K562 (cell line): ENCODE results near the gene STRA8. TPM values are rescaled to one million over a fixed set of nuclear protein-coding genes. Genes with fewer than 3 reads are reported as not detected.

Source experiments
- CREBBP ChIP-seq: IDR thresholded peaks from one replicate; pipeline ENCODE4 v1.6.1; 2012; ENCODE audit warnings: low read depth, mild to moderate bottlenecking, control low read depth, inconsistent platforms, low read length
- FOXP1 ChIP-seq: sonication (generic); formaldehyde crosslinking; IDR thresholded peaks from 2 replicates; pipeline ENCODE4 v1.8.0; 2022; ENCODE audit warnings: mild to moderate bottlenecking, missing genetic modification reagents
- MAZ ChIP-seq, 2 experiments: fragments of 450-650 bp in 1 of 2; sonication (generic) in 1 of 2; formaldehyde crosslinking; IDR thresholded peaks in 1 of 2; conservative IDR thresholded peaks in 1 of 2; 2 replicates each; pipeline versions ENCODE4 v1.4.0 to v1.5.0; 2020; ENCODE audit warnings: mild to moderate bottlenecking in 1 of 2, missing genetic modification reagents in 1 of 2
- NCOA4 ChIP-seq: fragments of 450-650 bp; IDR thresholded peaks from 2 replicates; pipeline ENCODE4 v1.6.1; 2018; ENCODE audit warnings: mild to moderate bottlenecking; ENCODE audit not compliant: partially characterized antibody
- NFXL1 ChIP-seq: fragments of 450-650 bp; formaldehyde crosslinking; IDR thresholded peaks from 2 replicates; pipeline ENCODE4 v1.4.0; 2021; ENCODE audit warnings: mild to moderate bottlenecking
- NUFIP1 ChIP-seq: fragments of 450-650 bp; IDR thresholded peaks from 2 replicates; pipeline ENCODE4 v1.6.1; 2018; ENCODE audit not compliant: partially characterized antibody
- PCBP2 ChIP-seq: fragments of 200-400 bp; formaldehyde crosslinking; IDR thresholded peaks from 2 replicates; pipeline ENCODE4 v1.6.1; 2018; ENCODE audit warnings: low read length, low read depth, mild to moderate bottlenecking, moderate library complexity; ENCODE audit not compliant: poor library complexity, severe bottlenecking
- POLR2AphosphoS2 ChIP-seq: IDR thresholded peaks from 2 replicates; pipeline ENCODE4 v1.6.1; 2012; ENCODE audit warnings: low read length, improper control_type of control experiment
- SRF ChIP-seq, 2 experiments: fragments of 250-450, 450-650 bp in 1 of 2; sonication (Bioruptor Pico) in 1 of 2; sonication (generic) in 1 of 2; formaldehyde crosslinking; IDR thresholded peaks; 2 replicates each; pipeline versions ENCODE4 v1.5.0 to v1.5.1; 2020 to 2022; ENCODE audit warnings: mild to moderate bottlenecking in 1 of 2, missing genetic modification reagents in 1 of 2
- ZNF316 ChIP-seq: fragments of 450-650 bp; IDR thresholded peaks from 2 replicates; pipeline ENCODE4 v1.6.1; 2016
- ZNF707 ChIP-seq: fragments of 250-450 bp; sonication (Bioruptor Pico); conservative IDR thresholded peaks from 2 replicates; pipeline ENCODE4 v1.8.0; 2022; ENCODE audit warnings: inconsistent platforms, mild to moderate bottlenecking, moderate library complexity
- polyA plus RNA-seq, 8 experiments: library from polyadenylated mRNA; depleted of rRNA in 4 of 8; stranded (reverse) in 5 of 8; unstranded in 3 of 8; fragments of >200 nt; fragmentation: Nextera tagmentation in 2 of 8; fragmentation: Illumina TruSeq in 1 of 8; extraction: Ambion mirVana in 2 of 8; extraction: Trizol in 1 of 8; gene quantifications; 2 replicates each; pipeline versions ENCODE4 v1.2.1 to v1.2.3, GENCODE V29; 2011 to 2014; ENCODE audit warnings: inconsistent platforms in 1 of 8, missing spikeins in 1 of 8
- total RNA-seq, 7 experiments: library from RNA; depleted of rRNA in 6 of 7; stranded (reverse); fragments of >200 nt in 6 of 7; fragmentation: Illumina TruSeq in 2 of 7; extraction: Trizol in 2 of 7; gene quantifications; 2 replicates each; pipeline versions ENCODE4 v1.2.1 to v1.2.3, GENCODE V29; 2011 to 2021; ENCODE audit warnings: low replicate concordance in 1 of 7
- TF ChIP-seq, protein P1 (sequence below): fragments of 450-650 bp; IDR thresholded peaks from 2 replicates; pipeline ENCODE4 v1.6.1; 2017; ENCODE audit warnings: antibody characterized with exemption, mild to moderate bottlenecking
- TF ChIP-seq, protein P2 (sequence below): IDR thresholded peaks from 2 replicates; pipeline ENCODE4 v1.6.1; 2011; ENCODE audit warnings: borderline replicate concordance, low read depth, mild to moderate bottlenecking, moderate library complexity, low read length; ENCODE audit not compliant: insufficient read depth, poor library complexity, severe bottlenecking
- TF ChIP-seq, protein P3 (sequence below): sonication (generic); formaldehyde crosslinking; IDR thresholded peaks from 2 replicates; pipeline ENCODE4 v1.8.0; 2022; ENCODE audit warnings: missing genetic modification reagents, mild to moderate bottlenecking, borderline replicate concordance
- TF ChIP-seq, protein P4 (sequence below): fragments of 250-450 bp; sonication (Bioruptor Pico); IDR thresholded peaks from 2 replicates; pipeline ENCODE4 v1.5.0; 2021; ENCODE audit warnings: mild to moderate bottlenecking, moderate library complexity

The STRA8 gene
- total and polyA plus RNA-seq, 9 of the 15 experiments (the other 6 are each of a cell fraction or from before 2014, with no cell fraction given): not detected

DNA sequence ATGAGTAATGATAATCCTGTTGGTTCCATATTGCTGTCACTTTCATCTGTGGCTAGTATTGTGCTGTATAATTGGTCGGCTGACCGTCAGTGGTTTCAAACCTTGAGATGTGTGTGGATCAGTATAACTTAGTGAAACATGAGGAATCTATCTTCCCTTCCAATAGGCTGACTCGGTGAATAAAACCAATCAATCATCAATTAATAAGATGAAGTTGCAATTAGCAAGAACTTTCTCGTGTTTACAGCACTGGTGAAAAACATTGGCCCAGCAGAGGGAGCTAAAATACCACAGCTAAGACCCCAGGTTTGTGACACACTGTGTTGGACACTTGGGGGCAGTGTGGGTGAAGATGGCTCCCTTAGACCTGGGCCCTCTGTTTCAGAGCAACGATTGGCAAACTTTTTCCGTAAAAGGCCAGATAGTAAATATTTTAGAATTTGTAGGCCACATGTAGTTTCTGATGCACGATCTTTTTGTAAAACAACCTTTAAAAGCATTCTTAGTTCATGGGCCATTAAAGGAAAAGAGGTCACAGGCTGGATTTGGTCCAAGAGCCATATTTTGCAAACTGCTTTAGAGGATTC lies 47.8 kb downstream of the STRA8 start (continued):
- TF ChIP-seq, protein P1, sequence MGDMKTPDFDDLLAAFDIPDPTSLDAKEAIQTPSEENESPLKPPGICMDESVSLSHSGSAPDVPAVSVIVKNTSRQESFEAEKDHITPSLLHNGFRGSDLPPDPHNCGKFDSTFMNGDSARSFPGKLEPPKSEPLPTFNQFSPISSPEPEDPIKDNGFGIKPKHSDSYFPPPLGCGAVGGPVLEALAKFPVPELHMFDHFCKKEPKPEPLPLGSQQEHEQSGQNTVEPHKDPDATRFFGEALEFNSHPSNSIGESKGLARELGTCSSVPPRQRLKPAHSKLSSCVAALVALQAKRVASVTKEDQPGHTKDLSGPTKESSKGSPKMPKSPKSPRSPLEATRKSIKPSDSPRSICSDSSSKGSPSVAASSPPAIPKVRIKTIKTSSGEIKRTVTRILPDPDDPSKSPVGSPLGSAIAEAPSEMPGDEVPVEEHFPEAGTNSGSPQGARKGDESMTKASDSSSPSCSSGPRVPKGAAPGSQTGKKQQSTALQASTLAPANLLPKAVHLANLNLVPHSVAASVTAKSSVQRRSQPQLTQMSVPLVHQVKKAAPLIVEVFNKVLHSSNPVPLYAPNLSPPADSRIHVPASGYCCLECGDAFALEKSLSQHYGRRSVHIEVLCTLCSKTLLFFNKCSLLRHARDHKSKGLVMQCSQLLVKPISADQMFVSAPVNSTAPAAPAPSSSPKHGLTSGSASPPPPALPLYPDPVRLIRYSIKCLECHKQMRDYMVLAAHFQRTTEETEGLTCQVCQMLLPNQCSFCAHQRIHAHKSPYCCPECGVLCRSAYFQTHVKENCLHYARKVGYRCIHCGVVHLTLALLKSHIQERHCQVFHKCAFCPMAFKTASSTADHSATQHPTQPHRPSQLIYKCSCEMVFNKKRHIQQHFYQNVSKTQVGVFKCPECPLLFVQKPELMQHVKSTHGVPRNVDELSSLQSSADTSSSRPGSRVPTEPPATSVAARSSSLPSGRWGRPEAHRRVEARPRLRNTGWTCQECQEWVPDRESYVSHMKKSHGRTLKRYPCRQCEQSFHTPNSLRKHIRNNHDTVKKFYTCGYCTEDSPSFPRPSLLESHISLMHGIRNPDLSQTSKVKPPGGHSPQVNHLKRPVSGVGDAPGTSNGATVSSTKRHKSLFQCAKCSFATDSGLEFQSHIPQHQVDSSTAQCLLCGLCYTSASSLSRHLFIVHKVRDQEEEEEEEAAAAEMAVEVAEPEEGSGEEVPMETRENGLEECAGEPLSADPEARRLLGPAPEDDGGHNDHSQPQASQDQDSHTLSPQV: peak; percentile 65; the same call in 1 of the 2 replicates
- TF ChIP-seq POLR2AphosphoS2 (no peak), FOXP1 (no peak), NUFIP1 (no peak), NFXL1 (CRISPR knock-in tag) (no peak), ZNF316 (peak; percentile 45), PCBP2 (no peak), SRF (CRISPR knock-in tag; IDR thresholded peaks at IDR 0.05) (0 out of 4 replicates have a peak, but pooled peaks of 1 of the 2 experiments have one; percentile 57), MAZ (CRISPR knock-in tag; conservative IDR thresholded peaks at IDR 0.05 in 1 of 2, IDR thresholded peaks at IDR 0.05 in 1 of 2) (peak; percentile 23 to 60; a peak in 2 of 4 replicates), ZNF707 (CRISPR knock-in tag) (no peak), NCOA4 (no peak), CREBBP (no peak)
- TF ChIP-seq, protein P2, sequence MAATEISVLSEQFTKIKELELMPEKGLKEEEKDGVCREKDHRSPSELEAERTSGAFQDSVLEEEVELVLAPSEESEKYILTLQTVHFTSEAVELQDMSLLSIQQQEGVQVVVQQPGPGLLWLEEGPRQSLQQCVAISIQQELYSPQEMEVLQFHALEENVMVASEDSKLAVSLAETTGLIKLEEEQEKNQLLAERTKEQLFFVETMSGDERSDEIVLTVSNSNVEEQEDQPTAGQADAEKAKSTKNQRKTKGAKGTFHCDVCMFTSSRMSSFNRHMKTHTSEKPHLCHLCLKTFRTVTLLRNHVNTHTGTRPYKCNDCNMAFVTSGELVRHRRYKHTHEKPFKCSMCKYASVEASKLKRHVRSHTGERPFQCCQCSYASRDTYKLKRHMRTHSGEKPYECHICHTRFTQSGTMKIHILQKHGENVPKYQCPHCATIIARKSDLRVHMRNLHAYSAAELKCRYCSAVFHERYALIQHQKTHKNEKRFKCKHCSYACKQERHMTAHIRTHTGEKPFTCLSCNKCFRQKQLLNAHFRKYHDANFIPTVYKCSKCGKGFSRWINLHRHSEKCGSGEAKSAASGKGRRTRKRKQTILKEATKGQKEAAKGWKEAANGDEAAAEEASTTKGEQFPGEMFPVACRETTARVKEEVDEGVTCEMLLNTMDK: peak; percentile 46
- TF ChIP-seq, protein P3, sequence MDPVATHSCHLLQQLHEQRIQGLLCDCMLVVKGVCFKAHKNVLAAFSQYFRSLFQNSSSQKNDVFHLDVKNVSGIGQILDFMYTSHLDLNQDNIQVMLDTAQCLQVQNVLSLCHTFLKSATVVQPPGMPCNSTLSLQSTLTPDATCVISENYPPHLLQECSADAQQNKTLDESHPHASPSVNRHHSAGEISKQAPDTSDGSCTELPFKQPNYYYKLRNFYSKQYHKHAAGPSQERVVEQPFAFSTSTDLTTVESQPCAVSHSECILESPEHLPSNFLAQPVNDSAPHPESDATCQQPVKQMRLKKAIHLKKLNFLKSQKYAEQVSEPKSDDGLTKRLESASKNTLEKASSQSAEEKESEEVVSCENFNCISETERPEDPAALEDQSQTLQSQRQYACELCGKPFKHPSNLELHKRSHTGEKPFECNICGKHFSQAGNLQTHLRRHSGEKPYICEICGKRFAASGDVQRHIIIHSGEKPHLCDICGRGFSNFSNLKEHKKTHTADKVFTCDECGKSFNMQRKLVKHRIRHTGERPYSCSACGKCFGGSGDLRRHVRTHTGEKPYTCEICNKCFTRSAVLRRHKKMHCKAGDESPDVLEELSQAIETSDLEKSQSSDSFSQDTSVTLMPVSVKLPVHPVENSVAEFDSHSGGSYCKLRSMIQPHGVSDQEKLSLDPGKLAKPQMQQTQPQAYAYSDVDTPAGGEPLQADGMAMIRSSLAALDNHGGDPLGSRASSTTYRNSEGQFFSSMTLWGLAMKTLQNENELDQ (CRISPR knock-in tag): no peak
- TF ChIP-seq, protein P4, sequence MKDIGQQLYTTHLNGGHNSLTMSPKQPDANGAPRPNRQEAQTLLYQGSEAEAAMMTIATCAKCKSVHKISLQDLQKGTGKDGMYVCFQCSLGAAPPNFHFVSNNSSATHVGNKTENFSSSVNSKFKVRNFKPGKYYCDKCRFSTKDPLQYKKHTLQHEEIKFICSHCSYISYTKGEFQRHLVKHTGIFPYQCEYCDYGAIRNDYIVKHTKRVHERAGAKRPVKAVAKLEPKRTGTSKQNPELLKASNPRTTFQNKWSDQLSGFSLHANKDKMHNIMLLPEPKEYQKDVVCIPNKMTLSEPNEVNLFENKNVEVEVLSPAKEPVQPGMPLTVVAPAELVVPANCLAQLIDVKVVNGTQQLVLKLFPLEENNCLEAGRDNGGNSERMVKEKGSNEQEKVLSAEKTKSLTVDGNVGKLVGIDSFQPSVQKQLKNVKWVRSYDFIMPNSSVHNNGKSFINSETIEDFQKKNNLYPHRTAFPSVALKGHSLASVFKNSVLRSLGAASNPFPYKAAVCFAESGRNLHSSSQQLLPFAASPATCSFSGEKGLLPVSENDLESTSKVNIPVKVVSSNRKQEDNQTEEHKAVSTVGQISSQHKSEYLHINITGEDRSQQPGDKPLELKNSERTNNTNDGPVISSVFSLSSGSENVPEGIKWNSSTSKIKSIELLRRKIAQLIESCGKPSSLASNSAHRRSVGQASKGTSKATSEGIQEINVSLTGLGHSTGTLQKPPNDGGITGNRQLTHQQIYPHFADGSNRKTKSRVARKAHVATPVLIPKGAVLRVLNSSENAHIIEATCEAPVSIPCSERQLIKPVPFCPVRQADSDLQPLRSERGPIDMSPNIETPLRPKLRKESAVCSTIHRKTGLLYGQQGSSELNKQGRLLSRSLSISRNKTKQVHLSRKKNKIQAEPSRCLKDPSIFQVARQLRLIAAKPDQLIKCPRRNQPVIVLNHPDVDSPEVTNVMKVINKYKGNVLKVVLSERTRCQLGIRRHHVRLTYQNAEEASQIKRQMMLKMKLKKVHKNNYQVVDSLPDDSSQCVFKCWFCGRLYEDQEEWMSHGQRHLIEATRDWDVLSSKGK (CRISPR knock-in tag): no peak
